Lower leg skin (tissue), 3 donors: ENCODE results near the gene PIK3R1.

ENCODE experiments used
- POLR2A ChIP-seq, 2 donors: fragments of 450-650 bp; IDR thresholded peaks; one replicate each; pipeline ENCODE4 v1.6.1; 2016 to 2017; ENCODE audit warnings: antibody characterized with exemption in 2 of 2, mild to moderate bottlenecking in 1 of 2, moderate library complexity in 1 of 2
- TF ChIP-seq, protein P1 (sequence below), 3 donors: fragments of 450-650 bp; IDR thresholded peaks; one replicate each; pipeline ENCODE4 v1.5.1; 2016; ENCODE audit warnings: antibody characterized with exemption in 3 of 3, mild to moderate bottlenecking in 3 of 3, moderate library complexity in 2 of 3

DNA sequence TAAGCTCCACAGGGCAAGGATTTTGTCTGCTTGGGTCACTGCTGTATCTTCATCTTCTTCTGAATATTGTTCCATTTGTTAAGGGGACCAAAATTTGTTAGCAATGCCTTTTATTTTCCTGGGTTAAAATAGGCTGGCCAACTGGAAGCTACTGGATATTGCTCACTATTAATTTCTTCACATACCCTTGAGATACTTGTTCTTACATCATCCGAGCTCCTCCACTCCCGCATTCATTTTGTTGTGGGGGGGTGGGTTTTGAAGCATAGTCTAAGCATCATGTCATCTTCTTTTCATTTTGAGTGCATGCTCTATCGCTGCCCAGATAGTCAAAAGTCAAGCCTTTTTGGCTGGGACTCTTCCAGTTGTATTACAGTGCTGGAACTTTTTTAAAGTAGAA, 42.5 kb upstream of the PIK3R1 start:
- TF ChIP-seq, protein P1, sequence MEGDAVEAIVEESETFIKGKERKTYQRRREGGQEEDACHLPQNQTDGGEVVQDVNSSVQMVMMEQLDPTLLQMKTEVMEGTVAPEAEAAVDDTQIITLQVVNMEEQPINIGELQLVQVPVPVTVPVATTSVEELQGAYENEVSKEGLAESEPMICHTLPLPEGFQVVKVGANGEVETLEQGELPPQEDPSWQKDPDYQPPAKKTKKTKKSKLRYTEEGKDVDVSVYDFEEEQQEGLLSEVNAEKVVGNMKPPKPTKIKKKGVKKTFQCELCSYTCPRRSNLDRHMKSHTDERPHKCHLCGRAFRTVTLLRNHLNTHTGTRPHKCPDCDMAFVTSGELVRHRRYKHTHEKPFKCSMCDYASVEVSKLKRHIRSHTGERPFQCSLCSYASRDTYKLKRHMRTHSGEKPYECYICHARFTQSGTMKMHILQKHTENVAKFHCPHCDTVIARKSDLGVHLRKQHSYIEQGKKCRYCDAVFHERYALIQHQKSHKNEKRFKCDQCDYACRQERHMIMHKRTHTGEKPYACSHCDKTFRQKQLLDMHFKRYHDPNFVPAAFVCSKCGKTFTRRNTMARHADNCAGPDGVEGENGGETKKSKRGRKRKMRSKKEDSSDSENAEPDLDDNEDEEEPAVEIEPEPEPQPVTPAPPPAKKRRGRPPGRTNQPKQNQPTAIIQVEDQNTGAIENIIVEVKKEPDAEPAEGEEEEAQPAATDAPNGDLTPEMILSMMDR (IDR thresholded peaks at IDR 0.05) = no peak
- TF ChIP-seq POLR2A (IDR thresholded peaks at IDR 0.05) = no peak
